K562 (cell line): Measurements from ENCODE around the gene INO80C. TPM values are rescaled to one million over a fixed set of nuclear protein-coding genes. Genes with fewer than 3 reads are reported as not detected.

ENCODE experiments used
- ASH1L ChIP-seq: fragments of 450-650 bp; IDR thresholded peaks from 2 replicates; pipeline ENCODE4 v1.6.1; 2018; ENCODE audit warnings: borderline replicate concordance, mild to moderate bottlenecking, low read depth; ENCODE audit not compliant: partially characterized antibody
- CAMTA2 ChIP-seq: fragments of 250-450 bp; sonication (Bioruptor Pico); conservative IDR thresholded peaks from 2 replicates; pipeline ENCODE4 v1.5.1; 2022
- CEBPG ChIP-seq, 3 experiments: fragments of 200-800 bp in 1 of 3; sonication (Bioruptor generic) in 1 of 3; sonication (generic) in 1 of 3; formaldehyde crosslinking in 1 of 3; IDR thresholded peaks in 2 of 3; conservative IDR thresholded peaks in 1 of 3; 2 replicates each; pipeline versions ENCODE4 v1.6.1 to v1.8.0; 2016 to 2022; ENCODE audit warnings: missing compliant biosample characterization in 2 of 3, missing genetic modification characterization in 2 of 3, mild to moderate bottlenecking in 1 of 3, missing genetic modification reagents in 1 of 3
- MECOM ChIP-seq: fragments of 250-450 bp; sonication (Bioruptor Pico); IDR thresholded peaks from 2 replicates; pipeline ENCODE4 v1.8.0; 2022; ENCODE audit warnings: inconsistent platforms
- TEAD1 ChIP-seq, 2 experiments: fragments of 450-650 bp in 1 of 2; sonication (generic) in 1 of 2; formaldehyde crosslinking; IDR thresholded peaks; 2 replicates each; pipeline versions ENCODE4 v1.4.0 to v1.8.0; 2020 to 2022; ENCODE audit warnings: mild to moderate bottlenecking in 2 of 2, missing genetic modification reagents in 1 of 2
- polyA plus RNA-seq, 8 experiments: library from polyadenylated mRNA; depleted of rRNA in 4 of 8; stranded (reverse) in 5 of 8; unstranded in 3 of 8; fragments of >200 nt; fragmentation: Nextera tagmentation in 2 of 8; fragmentation: Illumina TruSeq in 1 of 8; extraction: Ambion mirVana in 2 of 8; extraction: Trizol in 1 of 8; gene quantifications; 2 replicates each; pipeline versions ENCODE4 v1.2.1 to v1.2.3, GENCODE V29; 2011 to 2014; ENCODE audit warnings: inconsistent platforms in 1 of 8, missing spikeins in 1 of 8
- total RNA-seq, 7 experiments: library from RNA; depleted of rRNA in 6 of 7; stranded (reverse); fragments of >200 nt in 6 of 7; fragmentation: Illumina TruSeq in 2 of 7; extraction: Trizol in 2 of 7; gene quantifications; 2 replicates each; pipeline versions ENCODE4 v1.2.1 to v1.2.3, GENCODE V29; 2011 to 2021; ENCODE audit warnings: low replicate concordance in 1 of 7
- TF ChIP-seq, protein P1 (sequence below), 2 experiments: fragments of 450-650 bp in 1 of 2; sonication (generic) in 1 of 2; formaldehyde crosslinking in 1 of 2; IDR thresholded peaks in 1 of 2; conservative IDR thresholded peaks in 1 of 2; 2 replicates each; pipeline versions ENCODE4 v1.6.1 to v1.8.1; 2016 to 2023; ENCODE audit warnings: mild to moderate bottlenecking in 2 of 2, moderate library complexity in 2 of 2, inconsistent platforms in 1 of 2, missing genetic modification reagents in 1 of 2
- TF ChIP-seq, protein P2 (sequence below): sonication (generic); formaldehyde crosslinking; IDR thresholded peaks from 2 replicates; pipeline ENCODE4 v1.8.0; 2022; ENCODE audit warnings: mild to moderate bottlenecking, missing genetic modification reagents

Gene INO80C
- total and polyA plus RNA-seq, 9 of the 15 experiments (the other 6 are each of a cell fraction or from before 2014, with no cell fraction given) = 14.3 to 53.3 (median 46.6) TPM

DNA sequence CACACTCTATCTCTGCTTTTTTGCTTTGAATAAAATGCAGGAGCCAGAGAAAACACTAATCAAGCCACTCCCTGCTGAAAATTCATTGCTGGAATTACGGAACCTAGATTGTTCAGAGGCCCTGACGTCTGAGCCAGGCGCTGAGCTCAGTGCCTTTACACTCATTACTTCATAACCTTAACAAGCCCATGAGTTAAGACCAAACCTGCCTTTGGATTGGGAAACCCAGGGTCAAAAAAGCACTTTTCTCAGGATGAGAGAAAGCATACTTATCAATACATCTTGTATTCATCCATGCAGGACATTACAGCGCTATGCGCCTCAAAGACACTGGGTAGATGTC is 762 bp downstream of the INO80C start (continued):
- TF ChIP-seq CEBPG (CRISPR knock-in tag; IDR thresholded peaks at IDR 0.05) (no peak), CEBPG (tag; conservative IDR thresholded peaks at IDR 0.05 in 1 of 2, IDR thresholded peaks at IDR 0.05 in 1 of 2) (0 out of 4 replicates have a peak, but pooled peaks of 1 of the 2 experiments have one; percentile 17), TEAD1 (CRISPR knock-in tag; IDR thresholded peaks at IDR 0.05) (0 out of 4 replicates have a peak, but pooled peaks of 1 of the 2 experiments have one; percentile 25), MECOM (CRISPR knock-in tag) (no peak), CAMTA2 (no peak), ASH1L (no peak)
- TF ChIP-seq, protein P1, sequence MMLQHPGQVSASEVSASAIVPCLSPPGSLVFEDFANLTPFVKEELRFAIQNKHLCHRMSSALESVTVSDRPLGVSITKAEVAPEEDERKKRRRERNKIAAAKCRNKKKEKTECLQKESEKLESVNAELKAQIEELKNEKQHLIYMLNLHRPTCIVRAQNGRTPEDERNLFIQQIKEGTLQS (IDR thresholded peaks at IDR 0.05) = no peak; the same call in 1 of the 2 replicates
- TF ChIP-seq, protein P1 (CRISPR knock-in tag; conservative IDR thresholded peaks at IDR 0.05) = no peak
- TF ChIP-seq, protein P2, sequence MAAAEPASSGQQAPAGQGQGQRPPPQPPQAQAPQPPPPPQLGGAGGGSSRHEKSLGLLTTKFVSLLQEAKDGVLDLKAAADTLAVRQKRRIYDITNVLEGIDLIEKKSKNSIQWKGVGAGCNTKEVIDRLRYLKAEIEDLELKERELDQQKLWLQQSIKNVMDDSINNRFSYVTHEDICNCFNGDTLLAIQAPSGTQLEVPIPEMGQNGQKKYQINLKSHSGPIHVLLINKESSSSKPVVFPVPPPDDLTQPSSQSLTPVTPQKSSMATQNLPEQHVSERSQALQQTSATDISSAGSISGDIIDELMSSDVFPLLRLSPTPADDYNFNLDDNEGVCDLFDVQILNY (CRISPR knock-in tag) = peak; percentile 14; the same call in 1 of the 2 replicates
